H1 (cell line): ENCODE data around the gene GPM6B. TPM values are rescaled to one million over a fixed set of nuclear protein-coding genes. Genes with fewer than 3 reads are reported as not detected.

Source experiments
- JUND ChIP-seq: IDR thresholded peaks from 2 replicates; pipeline ENCODE4 v1.6.1; 2011; ENCODE audit warnings: mild to moderate bottlenecking, improper control_type of control experiment, low read length
- NANOG ChIP-seq: IDR thresholded peaks from 2 replicates; pipeline ENCODE4 v1.6.1; 2011; ENCODE audit warnings: low read length, low read depth, mild to moderate bottlenecking, inconsistent platforms; ENCODE audit not compliant: insufficient read depth, poor library complexity, severe bottlenecking
- SIRT6 ChIP-seq: IDR thresholded peaks from one replicate; pipeline ENCODE4 v1.7.1; 2012; ENCODE audit warnings: low read length, inconsistent platforms
- SIX5 ChIP-seq: IDR thresholded peaks from 2 replicates; pipeline ENCODE4 v1.6.1; 2011; ENCODE audit warnings: mild to moderate bottlenecking, low read depth, low read length
- YY1 ChIP-seq: IDR thresholded peaks from 2 replicates; pipeline ENCODE4 v1.6.1; 2011; ENCODE audit warnings: low read depth, mild to moderate bottlenecking, low read length
- polyA plus RNA-seq, 7 experiments: library from polyadenylated mRNA; depleted of rRNA in 3 of 7; stranded (reverse) in 5 of 7; unstranded in 2 of 7; fragments of >200 nt in 5 of 7; fragments of 200-250 nt in 2 of 7; gene quantifications; 1 replicate in 5 of 7; 2 replicates in 1 of 7; 4 replicates in 1 of 7; pipeline versions ENCODE4 v1.2.1 to v1.2.3, GENCODE V29; 2011 to 2013; ENCODE audit warnings: missing spikeins in 2 of 7, mixed read lengths in 2 of 7
- total RNA-seq: library from RNA; stranded (reverse); fragmentation: NEBNext Ultra II Directional; extraction: Animal tissue kit (Norgen Biotek cat#: 25700); gene quantifications from 2 replicates; pipeline ENCODE4 v1.2.1, GENCODE V29; 2021
- TF ChIP-seq, protein P1 (sequence below): IDR thresholded peaks from 2 replicates; pipeline ENCODE4 v1.6.1; 2012; ENCODE audit warnings: inconsistent platforms

GPM6B gene
- total and polyA plus RNA-seq, 2 of the 8 experiments (the other 6 are each of a cell fraction or from before 2014, with no cell fraction given): 132 to 175 TPM

DNA sequence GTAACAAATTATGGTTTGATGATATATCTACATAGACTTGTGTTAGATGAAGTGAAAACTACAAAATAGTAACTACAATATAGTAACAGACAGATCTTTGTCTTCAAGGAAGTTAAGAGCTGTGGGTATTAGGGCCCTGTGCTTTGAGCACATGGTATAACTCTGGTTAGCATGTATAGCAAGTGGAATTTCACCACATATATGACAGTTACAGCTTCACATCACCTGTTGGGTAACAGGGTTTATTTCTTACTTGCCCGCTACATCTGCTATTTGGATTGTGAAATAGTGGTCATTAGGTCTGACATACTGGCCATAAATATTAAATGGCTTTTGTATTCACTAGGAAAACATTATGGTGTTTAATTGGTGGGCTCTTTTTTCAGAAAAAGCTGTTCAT lies 62.1 kb downstream of the GPM6B start (continued):
- no peak for TF ChIP-seq YY1
- TF ChIP-seq, protein P1, sequence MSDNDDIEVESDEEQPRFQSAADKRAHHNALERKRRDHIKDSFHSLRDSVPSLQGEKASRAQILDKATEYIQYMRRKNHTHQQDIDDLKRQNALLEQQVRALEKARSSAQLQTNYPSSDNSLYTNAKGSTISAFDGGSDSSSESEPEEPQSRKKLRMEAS: no peak
- no peak for TF ChIP-seq JUND
- TF ChIP-seq SIX5: no peak
- TF ChIP-seq SIRT6: no peak
- TF ChIP-seq NANOG: no peak
